GM23338 (cell line): ENCODE results near the gene MOSMO. TPM values are rescaled to one million over a fixed set of nuclear protein-coding genes. Genes with fewer than 3 reads are reported as not detected.

Experiments used
- ATAC-seq: fragments of 200-7000 bp; cut with Tn5 transposase; 3 replicates; pipeline ENCODE4 v1.9.1; 2020
- DNase-seq: peaks from one replicate; pipeline ENCODE4 v3.0.0-alpha.2; 2015; ENCODE audit warnings: low spot score
- H2AFZ ChIP-seq: fragments of 200-600 bp; sonication (generic); 2 replicates; pipeline ENCODE4 v1.8.0; 2016; ENCODE audit warnings: antibody characterized with exemption, mild to moderate bottlenecking, moderate library complexity
- H3F3A ChIP-seq: fragments of 200-600 bp; sonication (generic); replicated peaks from 2 replicates; pipeline ENCODE4 v1.8.0; 2017; ENCODE audit warnings: antibody characterized with exemption, mixed run types, low read depth
- H3K27ac ChIP-seq: fragments of 200-600 bp; sonication (generic); 2 replicates; pipeline ENCODE4 v1.6.1; 2016; ENCODE audit warnings: low read depth
- H3K27me3 ChIP-seq: fragments of 200-600 bp; sonication (generic); 2 replicates; pipeline ENCODE4 v1.8.0; 2016; ENCODE audit warnings: mild to moderate bottlenecking, mixed run types, moderate library complexity; ENCODE audit not compliant: insufficient read depth
- H3K36me3 ChIP-seq: fragments of 200-600 bp; sonication (generic); 2 replicates; pipeline ENCODE4 v1.8.0; 2016; ENCODE audit warnings: mild to moderate bottlenecking; ENCODE audit not compliant: insufficient read depth
- H3K4me1 ChIP-seq: fragments of 200-600 bp; sonication (generic); 2 replicates; pipeline ENCODE4 v1.8.0; 2016; ENCODE audit warnings: mild to moderate bottlenecking, moderate library complexity; ENCODE audit not compliant: insufficient read depth
- H3K4me2 ChIP-seq: fragments of 200-600 bp; sonication (generic); 2 replicates; pipeline ENCODE4 v1.7.1; 2017; ENCODE audit warnings: mixed run types
- H3K4me3 ChIP-seq: fragments of 200-600 bp; sonication (generic); 2 replicates; pipeline ENCODE4 v1.6.1; 2016; ENCODE audit warnings: mixed run types
- H3K79me2 ChIP-seq: fragments of 200-600 bp; sonication (generic); replicated peaks from 2 replicates; pipeline ENCODE4 v1.8.0; 2017; ENCODE audit warnings: mild to moderate bottlenecking; ENCODE audit not compliant: insufficient read depth
- H3K9me2 ChIP-seq: fragments of 200-600 bp; sonication (generic); 2 replicates; pipeline ENCODE4 v1.8.0; 2017; ENCODE audit not compliant: insufficient read depth
- H4K20me1 ChIP-seq: fragments of 200-600 bp; sonication (generic); replicated peaks from 2 replicates; pipeline ENCODE4 v1.8.0; 2017; ENCODE audit warnings: mild to moderate bottlenecking; ENCODE audit not compliant: insufficient read depth
- H3K27ac Mint-ChIP-seq: 2 replicates; pipeline ENCODE4 v1.8.0; 2020; ENCODE audit warnings: inconsistent platforms, mild to moderate bottlenecking, moderate library complexity, mixed read lengths
- H3K27me3 Mint-ChIP-seq: 3 replicates; pipeline ENCODE4 v1.8.0; 2022; ENCODE audit warnings: low read depth, mild to moderate bottlenecking, moderate library complexity, mixed read lengths, inconsistent platforms; ENCODE audit not compliant: insufficient read depth, poor library complexity
- H3K36me3 Mint-ChIP-seq: 3 replicates; pipeline ENCODE4 v1.8.0; 2021; ENCODE audit warnings: low read depth, mild to moderate bottlenecking, inconsistent platforms, moderate library complexity, mixed read lengths
- H3K4me1 Mint-ChIP-seq: 3 replicates; pipeline ENCODE4 v1.8.0; 2020; ENCODE audit warnings: mild to moderate bottlenecking, inconsistent platforms, mixed read lengths
- H3K4me3 Mint-ChIP-seq: 3 replicates; pipeline ENCODE4 v1.8.0; 2021; ENCODE audit warnings: moderate library complexity, mild to moderate bottlenecking, inconsistent platforms, mixed read lengths
- H3K9me3 Mint-ChIP-seq: 3 replicates; pipeline ENCODE4 v1.8.0; 2020; ENCODE audit warnings: moderate library complexity, mild to moderate bottlenecking, inconsistent platforms, mixed read lengths
- CREB1 ChIP-seq: fragments of 250-450 bp; sonication (Bioruptor Pico); IDR thresholded peaks from 2 replicates; pipeline ENCODE4 v1.5.0; 2020; ENCODE audit warnings: low read depth, mild to moderate bottlenecking, moderate library complexity
- ETS1 ChIP-seq: IDR thresholded peaks from 2 replicates; pipeline ENCODE4 v1.6.1; 2016; ENCODE audit warnings: antibody characterized with exemption
- EZH2 ChIP-seq: fragments of 200-600 bp; sonication (generic); IDR thresholded peaks from one replicate; pipeline ENCODE4 v1.8.0; 2017; ENCODE audit warnings: antibody characterized with exemption, mild to moderate bottlenecking, low read depth; ENCODE audit not compliant: unreplicated experiment
- EZH2phosphoT487 ChIP-seq: fragments of 200-600 bp; sonication (generic); IDR thresholded peaks from one replicate; pipeline ENCODE4 v1.8.1; 2018; ENCODE audit warnings: antibody characterized with exemption; ENCODE audit not compliant: unreplicated experiment
- JUNB ChIP-seq: IDR thresholded peaks from one replicate; pipeline ENCODE4 v1.6.1; 2016; ENCODE audit warnings: antibody characterized with exemption; ENCODE audit not compliant: unreplicated experiment
- NANOG ChIP-seq: IDR thresholded peaks from 2 replicates; pipeline ENCODE4 v1.6.1; 2016; ENCODE audit warnings: antibody characterized with exemption, borderline replicate concordance
- POLR2AphosphoS5 ChIP-seq: IDR thresholded peaks from 2 replicates; pipeline ENCODE4 v1.6.1; 2016; ENCODE audit warnings: antibody characterized with exemption, low read depth
- STAT1 ChIP-seq: IDR thresholded peaks from one replicate; pipeline ENCODE4 v1.6.1; 2016; ENCODE audit warnings: antibody characterized with exemption; ENCODE audit not compliant: unreplicated experiment
- ZNF114 ChIP-seq: fragments of 250-450 bp; sonication (Bioruptor Pico); IDR thresholded peaks from 2 replicates; pipeline ENCODE4 v1.5.0; 2020; ENCODE audit warnings: mild to moderate bottlenecking, moderate library complexity
- ZNF331 ChIP-seq: fragments of 250-450 bp; sonication (Bioruptor Pico); IDR thresholded peaks from 2 replicates; pipeline ENCODE4 v1.5.0; 2020; ENCODE audit warnings: low read depth, mild to moderate bottlenecking, moderate library complexity
- polyA plus RNA-seq: library from polyadenylated mRNA; unstranded; fragments of >200 nt; fragmentation: Nextera tagmentation; extraction: Ambion mirVana; gene quantifications from 2 replicates; pipeline ENCODE4 v1.2.1, GENCODE V29; 2016
- total RNA-seq: library from RNA; depleted of rRNA; stranded (reverse); fragments of >200 nt; shearing (Covaris generic); gene quantifications from 2 replicates; pipeline ENCODE4 v1.2.3, GENCODE V29; 2014
- TF ChIP-seq, protein P1 (sequence below): IDR thresholded peaks from one replicate; pipeline ENCODE4 v1.6.1; 2018; ENCODE audit warnings: antibody characterized with exemption; ENCODE audit not compliant: unreplicated experiment
- TF ChIP-seq, protein P2 (sequence below): fragments of 250-450 bp; sonication (Bioruptor Pico); IDR thresholded peaks from 2 replicates; pipeline ENCODE4 v1.5.0; 2020; ENCODE audit warnings: mild to moderate bottlenecking, moderate library complexity
- TF ChIP-seq, protein P3 (sequence below), 2 experiments: fragments of 200-600 bp in 1 of 2; sonication (generic) in 1 of 2; conservative IDR thresholded peaks; 2 replicates each; pipeline versions ENCODE4 v1.5.1 to v1.6.1; 2016 to 2017; ENCODE audit warnings: antibody characterized with exemption in 2 of 2, low read depth in 2 of 2, mild to moderate bottlenecking in 2 of 2, moderate library complexity in 1 of 2

Gene MOSMO
- total and polyA plus RNA-seq, 2 experiments from 2014 or later, result 8.7 to 19.2 TPM

DNA sequence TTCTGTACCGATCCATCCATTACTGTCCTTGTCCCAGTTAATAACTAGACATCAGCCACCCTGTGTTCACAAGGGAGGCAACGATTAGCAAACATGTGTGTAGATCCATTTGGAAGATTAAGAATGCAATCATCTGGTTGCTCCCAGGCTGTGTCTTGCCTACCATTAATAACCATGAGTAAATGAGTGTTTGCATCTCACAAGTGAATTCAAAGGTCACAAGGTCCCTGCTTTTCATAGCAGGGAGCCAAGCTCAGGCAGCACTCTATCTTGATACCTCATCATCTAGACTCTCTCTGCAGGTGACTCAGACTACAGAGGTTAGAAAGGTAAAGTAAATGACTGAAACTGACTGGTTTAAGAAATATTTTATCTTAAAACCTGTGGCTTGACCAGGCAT, 109.7 kb downstream of the MOSMO start:
- no peaks in the 10 kb centered on the region; the same call in 2 of the 3 replicates for H3K9me3 Mint-ChIP-seq

More for the DNA sequence above, 109.7 kb downstream of the MOSMO start:
- Histone ChIP-seq H3K9me2 (no peaks in the 10 kb centered on the region), H3K4me3 (no peak overlapping the region), H3K79me2 (no peaks in the 10 kb centered on the region), H4K20me1 (no peaks in the 10 kb centered on the region), H3K4me2 (no peak overlapping the region), H3F3A (no peaks in the 10 kb centered on the region), H3K27ac (no peak overlapping the region), H3K36me3 (no peaks in the 10 kb centered on the region), H3K4me1 (no peaks in the 10 kb centered on the region), H3K27me3 (no peaks in the 10 kb centered on the region), H2AFZ (no peak overlapping the region)
- H3K4me3 Mint-ChIP-seq, result no peak overlapping the region
- H3K36me3 Mint-ChIP-seq, result no peaks in the 10 kb centered on the region; the same call in 2 of the 3 replicates
- no peak for ATAC-seq
- TF ChIP-seq NANOG, result no peak
- no peak for TF ChIP-seq EZH2
- TF ChIP-seq, protein P1, sequence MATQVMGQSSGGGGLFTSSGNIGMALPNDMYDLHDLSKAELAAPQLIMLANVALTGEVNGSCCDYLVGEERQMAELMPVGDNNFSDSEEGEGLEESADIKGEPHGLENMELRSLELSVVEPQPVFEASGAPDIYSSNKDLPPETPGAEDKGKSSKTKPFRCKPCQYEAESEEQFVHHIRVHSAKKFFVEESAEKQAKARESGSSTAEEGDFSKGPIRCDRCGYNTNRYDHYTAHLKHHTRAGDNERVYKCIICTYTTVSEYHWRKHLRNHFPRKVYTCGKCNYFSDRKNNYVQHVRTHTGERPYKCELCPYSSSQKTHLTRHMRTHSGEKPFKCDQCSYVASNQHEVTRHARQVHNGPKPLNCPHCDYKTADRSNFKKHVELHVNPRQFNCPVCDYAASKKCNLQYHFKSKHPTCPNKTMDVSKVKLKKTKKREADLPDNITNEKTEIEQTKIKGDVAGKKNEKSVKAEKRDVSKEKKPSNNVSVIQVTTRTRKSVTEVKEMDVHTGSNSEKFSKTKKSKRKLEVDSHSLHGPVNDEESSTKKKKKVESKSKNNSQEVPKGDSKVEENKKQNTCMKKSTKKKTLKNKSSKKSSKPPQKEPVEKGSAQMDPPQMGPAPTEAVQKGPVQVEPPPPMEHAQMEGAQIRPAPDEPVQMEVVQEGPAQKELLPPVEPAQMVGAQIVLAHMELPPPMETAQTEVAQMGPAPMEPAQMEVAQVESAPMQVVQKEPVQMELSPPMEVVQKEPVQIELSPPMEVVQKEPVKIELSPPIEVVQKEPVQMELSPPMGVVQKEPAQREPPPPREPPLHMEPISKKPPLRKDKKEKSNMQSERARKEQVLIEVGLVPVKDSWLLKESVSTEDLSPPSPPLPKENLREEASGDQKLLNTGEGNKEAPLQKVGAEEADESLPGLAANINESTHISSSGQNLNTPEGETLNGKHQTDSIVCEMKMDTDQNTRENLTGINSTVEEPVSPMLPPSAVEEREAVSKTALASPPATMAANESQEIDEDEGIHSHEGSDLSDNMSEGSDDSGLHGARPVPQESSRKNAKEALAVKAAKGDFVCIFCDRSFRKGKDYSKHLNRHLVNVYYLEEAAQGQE, result no peak
- TF ChIP-seq CREB1 (CRISPR knock-in tag), result no peak
- no peak for TF ChIP-seq ETS1
- no peak for TF ChIP-seq ZNF331 (CRISPR knock-in tag)
- TF ChIP-seq EZH2phosphoT487, result no peak
- TF ChIP-seq STAT1, result no peak
- TF ChIP-seq, protein P2, sequence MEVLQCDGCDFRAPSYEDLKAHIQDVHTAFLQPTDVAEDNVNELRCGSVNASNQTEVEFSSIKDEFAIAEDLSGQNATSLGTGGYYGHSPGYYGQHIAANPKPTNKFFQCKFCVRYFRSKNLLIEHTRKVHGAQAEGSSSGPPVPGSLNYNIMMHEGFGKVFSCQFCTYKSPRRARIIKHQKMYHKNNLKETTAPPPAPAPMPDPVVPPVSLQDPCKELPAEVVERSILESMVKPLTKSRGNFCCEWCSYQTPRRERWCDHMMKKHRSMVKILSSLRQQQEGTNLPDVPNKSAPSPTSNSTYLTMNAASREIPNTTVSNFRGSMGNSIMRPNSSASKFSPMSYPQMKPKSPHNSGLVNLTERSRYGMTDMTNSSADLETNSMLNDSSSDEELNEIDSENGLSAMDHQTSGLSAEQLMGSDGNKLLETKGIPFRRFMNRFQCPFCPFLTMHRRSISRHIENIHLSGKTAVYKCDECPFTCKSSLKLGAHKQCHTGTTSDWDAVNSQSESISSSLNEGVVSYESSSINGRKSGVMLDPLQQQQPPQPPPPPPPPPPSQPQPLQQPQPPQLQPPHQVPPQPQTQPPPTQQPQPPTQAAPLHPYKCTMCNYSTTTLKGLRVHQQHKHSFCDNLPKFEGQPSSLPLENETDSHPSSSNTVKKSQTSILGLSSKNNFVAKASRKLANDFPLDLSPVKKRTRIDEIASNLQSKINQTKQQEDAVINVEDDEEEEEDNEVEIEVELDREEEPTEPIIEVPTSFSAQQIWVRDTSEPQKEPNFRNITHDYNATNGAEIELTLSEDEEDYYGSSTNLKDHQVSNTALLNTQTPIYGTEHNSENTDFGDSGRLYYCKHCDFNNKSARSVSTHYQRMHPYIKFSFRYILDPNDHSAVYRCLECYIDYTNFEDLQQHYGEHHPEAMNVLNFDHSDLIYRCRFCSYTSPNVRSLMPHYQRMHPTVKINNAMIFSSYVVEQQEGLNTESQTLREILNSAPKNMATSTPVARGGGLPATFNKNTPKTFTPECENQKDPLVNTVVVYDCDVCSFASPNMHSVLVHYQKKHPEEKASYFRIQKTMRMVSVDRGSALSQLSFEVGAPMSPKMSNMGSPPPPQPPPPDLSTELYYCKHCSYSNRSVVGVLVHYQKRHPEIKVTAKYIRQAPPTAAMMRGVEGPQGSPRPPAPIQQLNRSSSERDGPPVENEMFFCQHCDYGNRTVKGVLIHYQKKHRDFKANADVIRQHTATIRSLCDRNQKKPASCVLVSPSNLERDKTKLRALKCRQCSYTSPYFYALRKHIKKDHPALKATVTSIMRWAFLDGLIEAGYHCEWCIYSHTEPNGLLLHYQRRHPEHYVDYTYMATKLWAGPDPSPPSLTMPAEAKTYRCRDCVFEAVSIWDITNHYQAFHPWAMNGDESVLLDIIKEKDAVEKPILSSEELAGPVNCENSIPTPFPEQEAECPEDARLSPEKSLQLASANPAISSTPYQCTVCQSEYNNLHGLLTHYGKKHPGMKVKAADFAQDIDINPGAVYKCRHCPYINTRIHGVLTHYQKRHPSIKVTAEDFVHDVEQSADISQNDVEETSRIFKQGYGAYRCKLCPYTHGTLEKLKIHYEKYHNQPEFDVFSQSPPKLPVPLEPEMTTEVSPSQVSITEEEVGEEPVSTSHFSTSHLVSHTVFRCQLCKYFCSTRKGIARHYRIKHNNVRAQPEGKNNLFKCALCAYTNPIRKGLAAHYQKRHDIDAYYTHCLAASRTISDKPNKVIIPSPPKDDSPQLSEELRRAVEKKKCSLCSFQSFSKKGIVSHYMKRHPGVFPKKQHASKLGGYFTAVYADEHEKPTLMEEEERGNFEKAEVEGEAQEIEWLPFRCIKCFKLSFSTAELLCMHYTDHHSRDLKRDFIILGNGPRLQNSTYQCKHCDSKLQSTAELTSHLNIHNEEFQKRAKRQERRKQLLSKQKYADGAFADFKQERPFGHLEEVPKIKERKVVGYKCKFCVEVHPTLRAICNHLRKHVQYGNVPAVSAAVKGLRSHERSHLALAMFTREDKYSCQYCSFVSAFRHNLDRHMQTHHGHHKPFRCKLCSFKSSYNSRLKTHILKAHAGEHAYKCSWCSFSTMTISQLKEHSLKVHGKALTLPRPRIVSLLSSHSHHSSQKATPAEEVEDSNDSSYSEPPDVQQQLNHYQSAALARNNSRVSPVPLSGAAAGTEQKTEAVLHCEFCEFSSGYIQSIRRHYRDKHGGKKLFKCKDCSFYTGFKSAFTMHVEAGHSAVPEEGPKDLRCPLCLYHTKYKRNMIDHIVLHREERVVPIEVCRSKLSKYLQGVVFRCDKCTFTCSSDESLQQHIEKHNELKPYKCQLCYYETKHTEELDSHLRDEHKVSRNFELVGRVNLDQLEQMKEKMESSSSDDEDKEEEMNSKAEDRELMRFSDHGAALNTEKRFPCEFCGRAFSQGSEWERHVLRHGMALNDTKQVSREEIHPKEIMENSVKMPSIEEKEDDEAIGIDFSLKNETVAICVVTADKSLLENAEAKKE (CRISPR knock-in tag), result no peak
- no peak for TF ChIP-seq POLR2AphosphoS5
- TF ChIP-seq, protein P3, sequence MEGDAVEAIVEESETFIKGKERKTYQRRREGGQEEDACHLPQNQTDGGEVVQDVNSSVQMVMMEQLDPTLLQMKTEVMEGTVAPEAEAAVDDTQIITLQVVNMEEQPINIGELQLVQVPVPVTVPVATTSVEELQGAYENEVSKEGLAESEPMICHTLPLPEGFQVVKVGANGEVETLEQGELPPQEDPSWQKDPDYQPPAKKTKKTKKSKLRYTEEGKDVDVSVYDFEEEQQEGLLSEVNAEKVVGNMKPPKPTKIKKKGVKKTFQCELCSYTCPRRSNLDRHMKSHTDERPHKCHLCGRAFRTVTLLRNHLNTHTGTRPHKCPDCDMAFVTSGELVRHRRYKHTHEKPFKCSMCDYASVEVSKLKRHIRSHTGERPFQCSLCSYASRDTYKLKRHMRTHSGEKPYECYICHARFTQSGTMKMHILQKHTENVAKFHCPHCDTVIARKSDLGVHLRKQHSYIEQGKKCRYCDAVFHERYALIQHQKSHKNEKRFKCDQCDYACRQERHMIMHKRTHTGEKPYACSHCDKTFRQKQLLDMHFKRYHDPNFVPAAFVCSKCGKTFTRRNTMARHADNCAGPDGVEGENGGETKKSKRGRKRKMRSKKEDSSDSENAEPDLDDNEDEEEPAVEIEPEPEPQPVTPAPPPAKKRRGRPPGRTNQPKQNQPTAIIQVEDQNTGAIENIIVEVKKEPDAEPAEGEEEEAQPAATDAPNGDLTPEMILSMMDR (conservative IDR thresholded peaks at IDR 0.05; ENCODE audit: low read depth in 2 of 2), result no peak
- no peak for TF ChIP-seq ZNF114
- no peak for TF ChIP-seq JUNB
- no peaks in the 10 kb centered on the region for H3K4me1 Mint-ChIP-seq
- no peak overlapping the region for H3K27ac Mint-ChIP-seq
- DNase-seq, result no peak
- peaks cover 6% of the 10 kb centered on the region for H3K27me3 Mint-ChIP-seq
